Peyer's patch (tissue), 4 donors: ENCODE measurements around the gene EML3. TPM values are rescaled to one million over a fixed set of nuclear protein-coding genes. Genes with fewer than 3 reads are reported as not detected.

Experiments used
- DNase-seq, 3 donors: peaks; one replicate each; pipeline ENCODE4 v3.0.0-alpha.2; 2017 to 2019
- H3K27ac ChIP-seq, 4 donors: fragments of 200-600 bp; sonication (generic); one replicate each; pipeline ENCODE4 v1.5.1; 2016 to 2019
- H3K27me3 ChIP-seq, 2 donors: fragments of 200-600 bp; sonication (generic); one replicate each; pipeline ENCODE4 v1.5.1; 2019
- H3K36me3 ChIP-seq, 3 donors: fragments of 200-600 bp; sonication (generic); one replicate each; pipeline ENCODE4 v1.5.1; 2016 to 2019
- H3K4me1 ChIP-seq, 4 donors: fragments of 200-600 bp; sonication (generic); one replicate each; pipeline ENCODE4 v1.5.1; 2016 to 2019
- H3K4me3 ChIP-seq, 4 donors: fragments of 200-600 bp; sonication (generic); 1 replicate in 3 of 4; 2 replicates in 1 of 4; pipeline ENCODE4 v1.5.1; 2016 to 2019; ENCODE audit warnings: mild to moderate bottlenecking in 1 of 4
- H3K9me3 ChIP-seq, 4 donors: fragments of 200-600 bp; sonication (generic); one replicate each; pipeline ENCODE4 v1.5.1; 2016 to 2019; ENCODE audit warnings: mild to moderate bottlenecking in 1 of 4
- POLR2A ChIP-seq, 2 donors: fragments of 450-650 bp; IDR thresholded peaks; one replicate each; pipeline ENCODE4 v1.5.1; 2017; ENCODE audit warnings: antibody characterized with exemption in 2 of 2, mild to moderate bottlenecking in 2 of 2, moderate library complexity in 2 of 2
- total RNA-seq, 4 donors: library from RNA; depleted of rRNA; stranded (reverse); fragments of >200 nt; gene quantifications; one replicate each; pipeline ENCODE4 v1.1.0, GENCODE V29; 2016
- TF ChIP-seq, protein P1 (sequence below), 6 experiments: fragments of 450-650 bp in 4 of 6; fragments of 200-600 bp in 2 of 6; sonication (generic) in 1 of 6; IDR thresholded peaks; one replicate each; pipeline ENCODE4 v1.5.1; 2017 to 2019; ENCODE audit warnings: antibody characterized with exemption in 6 of 6, mild to moderate bottlenecking in 3 of 6, moderate library complexity in 1 of 6

The EML3 gene
- total RNA-seq, 4 donors from 2014 or later, result 41.3 to 128 (median 59.8) TPM

DNA sequence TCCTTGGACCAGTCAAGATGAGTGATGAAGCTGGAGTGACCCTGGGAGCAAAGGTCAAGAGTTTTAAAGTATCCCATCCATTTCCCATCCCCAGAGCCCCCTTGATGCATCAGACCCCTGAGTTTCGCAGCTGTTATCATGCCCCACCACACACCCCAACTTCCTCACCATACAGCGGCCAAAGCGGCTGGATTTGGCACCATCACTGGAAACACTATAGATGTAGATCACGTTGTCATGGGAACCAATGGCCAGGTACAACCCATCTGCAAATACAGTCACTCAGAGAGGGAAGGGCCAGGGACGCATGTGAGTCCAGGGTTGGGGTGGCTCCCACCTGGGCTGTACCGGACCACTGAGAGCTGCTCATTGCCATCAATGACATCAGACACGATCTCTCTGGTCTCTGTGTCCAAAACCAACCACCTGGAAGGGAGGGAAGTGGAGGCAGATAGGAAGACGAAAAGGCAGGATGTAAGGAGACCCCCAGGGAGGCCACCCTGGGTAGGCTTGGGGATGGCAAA lies 8.7 kb downstream of the EML3 start:
- Histone ChIP-seq H3K4me1 (peaks cover 6 to 33% (median 12%) of the 10 kb centered on the region in 4 donors), H3K4me3 (no peak overlapping the region), H3K27me3 (no peaks in the 10 kb centered on the region), H3K27ac (no peak overlapping the region), H3K9me3 (no peaks in the 10 kb centered on the region), H3K36me3 (peaks cover 0 to 14% (median 0%) of the 10 kb centered on the region in 3 donors)
- no peak for DNase-seq
- no peak for TF ChIP-seq POLR2A (IDR thresholded peaks at IDR 0.05)
- TF ChIP-seq, protein P1, sequence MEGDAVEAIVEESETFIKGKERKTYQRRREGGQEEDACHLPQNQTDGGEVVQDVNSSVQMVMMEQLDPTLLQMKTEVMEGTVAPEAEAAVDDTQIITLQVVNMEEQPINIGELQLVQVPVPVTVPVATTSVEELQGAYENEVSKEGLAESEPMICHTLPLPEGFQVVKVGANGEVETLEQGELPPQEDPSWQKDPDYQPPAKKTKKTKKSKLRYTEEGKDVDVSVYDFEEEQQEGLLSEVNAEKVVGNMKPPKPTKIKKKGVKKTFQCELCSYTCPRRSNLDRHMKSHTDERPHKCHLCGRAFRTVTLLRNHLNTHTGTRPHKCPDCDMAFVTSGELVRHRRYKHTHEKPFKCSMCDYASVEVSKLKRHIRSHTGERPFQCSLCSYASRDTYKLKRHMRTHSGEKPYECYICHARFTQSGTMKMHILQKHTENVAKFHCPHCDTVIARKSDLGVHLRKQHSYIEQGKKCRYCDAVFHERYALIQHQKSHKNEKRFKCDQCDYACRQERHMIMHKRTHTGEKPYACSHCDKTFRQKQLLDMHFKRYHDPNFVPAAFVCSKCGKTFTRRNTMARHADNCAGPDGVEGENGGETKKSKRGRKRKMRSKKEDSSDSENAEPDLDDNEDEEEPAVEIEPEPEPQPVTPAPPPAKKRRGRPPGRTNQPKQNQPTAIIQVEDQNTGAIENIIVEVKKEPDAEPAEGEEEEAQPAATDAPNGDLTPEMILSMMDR (IDR thresholded peaks at IDR 0.05), result no peak

DNA sequence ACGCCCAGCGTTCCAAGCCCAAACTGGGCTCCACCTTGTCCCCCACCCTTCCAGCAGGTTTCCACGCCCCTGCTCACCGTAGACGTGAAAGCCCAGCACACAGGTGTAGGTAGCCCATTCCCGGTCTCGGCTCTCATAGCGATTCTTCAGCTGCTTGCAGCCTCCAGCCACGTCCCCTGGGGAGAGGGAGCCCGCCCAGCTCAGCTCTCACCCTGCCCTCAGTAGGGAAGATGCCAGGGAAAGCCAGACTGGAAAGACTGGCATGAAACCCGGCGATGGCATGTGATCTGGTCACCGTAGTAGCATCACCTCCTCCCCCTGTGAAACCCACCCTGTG lies 9.5 kb downstream of the EML3 start:
- peak overlapping the region; percentile 76 to 100 (median 96) for H3K4me3 ChIP-seq
- TF ChIP-seq, protein P1 (IDR thresholded peaks at IDR 0.05), result no peak
- TF ChIP-seq POLR2A (IDR thresholded peaks at IDR 0.05), result no peak
- no peaks in the 10 kb centered on the region for H3K9me3 ChIP-seq
- no peak for DNase-seq
- peak overlapping the region; percentile 94 to 99 (median 98) for H3K27ac ChIP-seq
- H3K36me3 ChIP-seq, result peaks cover 0 to 19% (median 0%) of the 10 kb centered on the region in 3 donors
- no peaks in the 10 kb centered on the region for H3K27me3 ChIP-seq
- H3K4me1 ChIP-seq, result peaks cover 6 to 40% (median 13%) of the 10 kb centered on the region in 4 donors

DNA sequence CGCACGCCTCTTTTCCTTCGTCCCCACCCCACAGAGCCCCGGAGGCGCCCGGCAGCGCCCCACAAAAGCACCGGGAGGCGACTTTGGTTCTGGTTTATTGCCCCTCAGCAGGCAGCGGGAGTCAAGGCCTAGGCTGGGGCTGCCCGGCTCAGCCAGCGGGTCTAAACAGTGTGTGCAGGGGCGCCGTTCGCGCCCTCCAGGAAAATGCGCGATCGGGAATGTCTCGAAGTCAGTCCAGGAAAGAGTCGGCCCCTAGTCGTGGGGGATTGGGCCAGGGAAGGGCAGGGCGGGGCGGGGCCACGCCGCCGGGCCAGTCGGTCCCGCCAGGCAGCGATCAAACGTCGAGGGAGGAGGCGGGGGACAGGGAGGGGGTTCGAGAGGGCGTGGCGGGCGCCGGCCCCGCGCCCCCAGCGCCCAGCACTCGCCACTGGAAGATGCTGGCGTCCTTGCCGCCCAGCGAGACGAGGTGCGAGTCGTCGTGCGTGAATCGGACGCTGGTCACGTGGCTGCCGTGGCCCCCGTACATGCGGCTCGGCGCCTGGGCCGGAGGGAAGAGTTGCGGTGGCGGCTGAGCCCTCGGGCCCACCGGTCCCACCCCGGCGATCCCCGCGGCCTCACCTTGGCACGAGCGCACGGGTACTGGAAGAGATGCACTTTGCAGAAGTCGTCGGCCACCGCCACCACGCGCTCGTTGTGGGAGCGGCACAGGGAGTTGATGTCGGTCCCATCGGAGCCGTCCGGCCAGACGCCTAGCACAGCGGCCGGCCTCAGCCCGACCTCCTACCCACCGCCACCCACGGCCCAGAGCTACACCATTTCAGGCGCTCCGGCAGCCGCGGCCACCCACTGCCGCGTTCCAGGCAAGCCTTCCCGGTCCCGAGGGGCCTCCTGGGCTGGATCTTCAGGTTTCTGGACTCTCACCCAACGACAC lies 10.2 kb downstream of the EML3 start:
- H3K4me1 ChIP-seq, result peaks cover 6 to 40% (median 13%) of the 10 kb centered on the region in 4 donors
- peaks cover 0 to 26% (median 0%) of the 10 kb centered on the region in 3 donors for H3K36me3 ChIP-seq

DNA sequence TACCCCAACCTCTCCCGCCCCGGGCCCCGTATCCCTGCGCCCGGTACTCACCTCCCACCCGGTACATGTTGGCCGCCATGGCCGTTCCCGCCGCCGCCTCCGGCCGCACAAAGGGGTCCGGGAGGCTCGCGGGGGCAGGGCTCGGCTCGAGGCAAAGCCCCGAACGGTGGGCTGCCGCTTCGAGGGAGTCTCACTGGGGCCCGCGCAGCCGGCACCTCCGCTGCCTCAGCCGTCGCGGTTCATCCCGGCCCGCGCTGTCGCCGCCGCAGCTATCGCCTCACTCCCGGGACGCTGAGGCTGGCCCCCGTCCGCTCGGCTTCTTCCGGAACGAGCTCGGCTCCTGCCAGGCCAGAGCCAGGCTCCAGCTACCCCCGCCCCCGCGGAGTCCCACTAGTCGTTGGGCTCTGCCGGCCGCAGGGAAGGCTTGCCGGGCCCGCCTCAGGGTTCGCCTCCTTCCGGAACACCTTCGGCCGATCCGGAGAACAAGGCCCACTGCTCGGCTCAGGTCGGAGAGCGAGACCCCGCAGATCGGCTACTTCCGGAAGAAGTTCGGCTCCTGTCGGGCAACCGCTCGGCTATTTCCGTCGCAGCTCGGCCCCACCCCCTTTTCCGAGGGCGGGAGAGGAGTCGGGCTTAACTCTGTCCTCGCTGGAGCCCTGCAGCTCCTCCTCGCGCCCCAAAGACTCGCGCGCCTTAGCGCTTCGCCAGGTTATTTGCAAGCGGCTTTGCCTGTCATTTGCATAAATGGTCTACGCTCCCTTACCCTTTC lies 11.0 kb downstream of the EML3 start, which contains the start of gene MTA2:
TSS of gene MTA2 (minus strand) at position 494 of the 769 bp plus-strand sequence. CDS start at position 79, 415 bp downstream.
- peaks cover 0 to 34% (median 0%) of the 10 kb centered on the region in 3 donors for H3K36me3 ChIP-seq
- H3K9me3 ChIP-seq, result no peaks in the 10 kb centered on the region
- peak within 1 kb of the TSS; percentile 94 to 99 (median 98) for H3K27ac ChIP-seq
- peak; percentile 56 to 66 for TF ChIP-seq POLR2A (IDR thresholded peaks at IDR 0.05)
- TF ChIP-seq, protein P1 (IDR thresholded peaks at IDR 0.05), result no peak
- DNase-seq, result peak; percentile 95 to 100 (median 99)
- H3K4me3 ChIP-seq, result peak within 1 kb of the TSS; percentile 76 to 100 (median 96)
- no peaks in the 10 kb centered on the region for H3K27me3 ChIP-seq
- H3K4me1 ChIP-seq, result peaks cover 6 to 36% (median 13%) of the 10 kb centered on the region in 4 donors

More for the DNA sequence above, 10.2 kb downstream of the EML3 start:
- Histone ChIP-seq H3K27ac (peak overlapping the region; percentile 94 to 99 (median 98)), H3K9me3 (no peaks in the 10 kb centered on the region), H3K4me3 (peak overlapping the region; percentile 76 to 100 (median 96)), H3K27me3 (no peaks in the 10 kb centered on the region)
- peak; percentile 47 to 87 (median 77) for DNase-seq
- no peak for TF ChIP-seq POLR2A (IDR thresholded peaks at IDR 0.05)
- TF ChIP-seq, protein P1 (IDR thresholded peaks at IDR 0.05), result peak in 3 of 6 experiments; percentile 31 to 42 (median 32)

DNA sequence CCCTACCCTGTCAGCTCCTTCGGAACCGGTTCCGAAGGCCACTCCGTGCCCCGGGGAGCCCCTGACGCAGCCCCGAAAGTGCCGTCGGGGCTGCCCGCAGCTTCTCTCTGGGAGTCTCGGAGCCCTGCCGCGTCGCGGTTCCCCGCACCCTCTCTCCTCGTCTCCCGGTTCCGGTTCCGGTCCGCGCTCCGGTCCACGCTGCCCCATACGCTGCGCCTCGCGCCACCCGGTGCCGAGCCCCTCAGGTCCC lies 11.5 kb downstream of the EML3 start:
- Histone ChIP-seq H3K27ac (peak overlapping the region; percentile 94 to 99 (median 98)), H3K4me1 (peaks cover 6 to 36% (median 13%) of the 10 kb centered on the region in 4 donors), H3K9me3 (no peaks in the 10 kb centered on the region), H3K4me3 (peak overlapping the region; percentile 76 to 100 (median 96)), H3K36me3 (peaks cover 0 to 38% (median 0%) of the 10 kb centered on the region in 3 donors), H3K27me3 (no peaks in the 10 kb centered on the region)
- DNase-seq, result peak; percentile 50 to 76 (median 69)
- TF ChIP-seq, protein P1 (IDR thresholded peaks at IDR 0.05), result no peak
- TF ChIP-seq POLR2A (IDR thresholded peaks at IDR 0.05), result no peak
